Heart right ventricle (tissue), 16 donors: ENCODE results near the gene CDK16. TPM values are rescaled to one million over a fixed set of nuclear protein-coding genes. Genes with fewer than 3 reads are reported as not detected.

Source experiments
- ATAC-seq, 8 donors: fragments of 200-7000 bp; cut with Tn5 transposase; one replicate each; pipeline ENCODE4 v1.9.1; 2020; ENCODE audit warnings: mild to moderate bottlenecking in 8 of 8, moderate library complexity in 8 of 8, moderate number of reproducible peaks in 1 of 8
- DNase-seq, 2 donors: peaks; one replicate each; pipeline ENCODE4 v3.0.0-alpha.2; 2020
- H3K27ac ChIP-seq, 10 donors: fragments of 200-600 bp; sonication (generic) in 2 of 10; one replicate each; pipeline versions ENCODE4 v1.5.0 to v1.8.0; 2020 to 2022; ENCODE audit warnings: mild to moderate bottlenecking in 3 of 10
- H3K27me3 ChIP-seq, 7 donors: fragments of 200-600 bp; one replicate each; pipeline ENCODE4 v1.8.0; 2021 to 2022; ENCODE audit warnings: mild to moderate bottlenecking in 2 of 7
- H3K36me3 ChIP-seq, 9 donors: fragments of 200-600 bp; sonication (generic) in 1 of 9; one replicate each; pipeline versions ENCODE4 v1.5.0 to v1.8.0; 2020 to 2022; ENCODE audit warnings: mild to moderate bottlenecking in 2 of 9
- H3K4me1 ChIP-seq, 9 donors: fragments of 200-600 bp; sonication (generic) in 1 of 9; one replicate each; pipeline versions ENCODE4 v1.5.0 to v1.8.0; 2020 to 2022; ENCODE audit warnings: mild to moderate bottlenecking in 4 of 9
- H3K4me3 ChIP-seq, 10 donors: fragments of 200-600 bp; sonication (generic) in 2 of 10; one replicate each; pipeline versions ENCODE4 v1.5.0 to v1.8.0; 2020 to 2022; ENCODE audit warnings: mild to moderate bottlenecking in 7 of 10, moderate library complexity in 2 of 10
- H3K9me3 ChIP-seq, 11 donors: fragments of 200-600 bp in 10 of 11; sonication (generic) in 2 of 11; one replicate each; pipeline versions ENCODE4 v1.5.0 to v1.8.0; 2013 to 2022; ENCODE audit warnings: mild to moderate bottlenecking in 2 of 11, control low read depth in 1 of 11, moderate library complexity in 1 of 11
- CTCF ChIP-seq, 9 donors: fragments of 200-600 bp; sonication (generic) in 2 of 9; IDR thresholded peaks; one replicate each; pipeline versions ENCODE4 v1.5.0 to v1.8.0; 2021 to 2022; ENCODE audit warnings: antibody characterized with exemption in 9 of 9, mild to moderate bottlenecking in 5 of 9, moderate library complexity in 1 of 9
- WGBS, 2 donors: extraction: QIAGEN DNeasy Blood & Tissue Kit; methylation state at CpG; one replicate each; pipeline ENCODE4 v1.1.7; 2013; ENCODE audit warnings: inconsistent platforms in 1 of 2; 5-methylcytosine and 5-hydroxymethylcytosine counted together
- intact Hi-C, 10 donors: fragments of 100-400 bp; cut with DNase I; formaldehyde crosslinking; loops; one replicate each; pipeline versions ENCODE4 v1.11.1 to v1.14.2; 2022
- polyA plus RNA-seq, 2 donors: library from polyadenylated mRNA; stranded (reverse); fragments of 200-250 nt; gene quantifications; one replicate each; pipeline ENCODE4 v1.2.3, GENCODE V29; 2013
- total RNA-seq, 10 donors: library from RNA; stranded (reverse); fragmentation: NEBNext Ultra II Directional in 3 of 10; extraction: Animal tissue kit (Norgen Biotek cat#: 25700) in 3 of 10; gene quantifications; one replicate each; pipeline versions ENCODE4 v1.2.1 to v1.2.4, GENCODE V29; 2021 to 2023
- donor health status: Arrhythmogenic right ventricular cardiomyopathy.
- donor health status: ischemic (EF 13 %, LVEDD 7.1; RV severe dilation, severe dysfunction).
- donor health status: healthy with polysubstance abuse.
- donor health status: DM: no; HTN: yes; CAD: no.
- donor health status: DM: no; HTN: no; CAD: no.
- donor health status: ischemic (EF 25% LVEDD 6.9; RV normal size, moderate dysfunction).
- donor health status: ischemic (EF 25% LVEDD 5.7; RV mildly dilated, moderate dysfunction).
- donor health status: healthy.
- donor health status: DM: yes; HTN: yes; CAD: no.
- donor health status: Ischemic cardiomyopathy.
- donor health status: ischemic (EF 35%, LVEDD 5.7; RV mildly dilated, moderate dysfunction).
- donor health status: nonischemic (EF 11% LVEDD 7.7; RV severe dilation, severe dysfunction).
- donor health status: DM: yes; HTN: yes; CAD: no.
- donor health status: PGD.
- donor health status: ischemic (EF 29% LVEDD 5.4; RV normal size, mild dysfunction).
- donor health status: nonischemic (EF 23%, LVEDD 6.1; RV moderate dilation, normal function).

CDK16 gene
- total and polyA plus RNA-seq, 12 donors = 110 to 193 (median 145) TPM

- H3K27ac ChIP-seq = peak overlapping the region in 6 of 10 donors; percentile 96 to 99 (median 98)
- H3K9me3 ChIP-seq = no peaks in the 10 kb centered on the region
- H3K36me3 ChIP-seq = peaks cover 0 to 53% (median 9%) of the 10 kb centered on the region in 9 donors
- H3K4me1 ChIP-seq = peaks cover 0 to 35% (median 24%) of the 10 kb centered on the region in 9 donors
- DNase-seq = no peak
- intact Hi-C loops = loop anchor here in 2 of 10 donors (10.0 kb wide), 2 partner anchors 268 to 438 kb away; partner anchors contain the start of genes ELK1 (in 1 of the 2), UXT (in 1 of the 2) and ZNF41 (in 1 of the 2)
- ATAC-seq = no peak
- no peak overlapping the region for H3K4me3 ChIP-seq
- TF ChIP-seq CTCF (IDR thresholded peaks at IDR 0.05) = no peak
- 77 to 81% methylated on average over 8 of the region's 8 CpGs for WGBS, 2 donors
- H3K27me3 ChIP-seq = no peaks in the 10 kb centered on the region
These were observed 2.0 kb upstream of the CDK16 start for GRCh38 chrX:47216393-47216925.

GRCh38 chrX:47217121-47217851 lies 1.2 kb upstream of the CDK16 start:
- WGBS, 2 donors = 5 to 9% methylated on average over 22 of the region's 22 CpGs
- no peak for TF ChIP-seq CTCF (IDR thresholded peaks at IDR 0.05)
- intact Hi-C loops = loop anchor here in 2 of 10 donors (10.0 kb wide), 2 partner anchors 268 to 438 kb away; partner anchors contain the start of genes ELK1 (in 1 of the 2), UXT (in 1 of the 2) and ZNF41 (in 1 of the 2)
- peak overlapping the region in 9 of 10 donors; percentile 1 to 94 (median 69) for H3K4me3 ChIP-seq
- peak in 5 of 8 donors; percentile 5 to 25 (median 15) for ATAC-seq
- H3K27ac ChIP-seq = peak overlapping the region in 9 of 10 donors; percentile 63 to 99 (median 98)
- H3K4me1 ChIP-seq = peaks cover 0 to 36% (median 24%) of the 10 kb centered on the region in 9 donors
- H3K9me3 ChIP-seq = no peaks in the 10 kb centered on the region
- H3K27me3 ChIP-seq = no peaks in the 10 kb centered on the region
- H3K36me3 ChIP-seq = peaks cover 0 to 45% (median 9%) of the 10 kb centered on the region in 9 donors
- DNase-seq = peak in 1 of 2 donors; percentile 30

GRCh38 chrX:47217852-47218279 lies 615 bp upstream of the CDK16 start:
- WGBS, 2 donors = 0% methylated on average over 30 to 31 of the region's 31 CpGs
- H3K27ac ChIP-seq = peak overlapping the region; percentile 94 to 99 (median 98)
- no peaks in the 10 kb centered on the region for H3K27me3 ChIP-seq
- DNase-seq = peak; percentile 92 to 97
- H3K4me1 ChIP-seq = peaks cover 0 to 36% (median 24%) of the 10 kb centered on the region in 9 donors
- intact Hi-C loops = loop anchor here in 5 of 10 donors (1.0 to 10.0 kb wide), 4 partner anchors 15 to 437 kb away; partner anchors contain the start of genes USP11 (in 4 of the 5), ELK1 (in 1 of the 5), UXT (in 1 of the 5) and ZNF41 (in 1 of the 5)
- H3K36me3 ChIP-seq = peaks cover 0 to 40% (median 6%) of the 10 kb centered on the region in 9 donors
- peak; percentile 86 to 94 (median 92) for ATAC-seq
- peak overlapping the region; percentile 69 to 94 (median 77) for H3K4me3 ChIP-seq
- no peak for TF ChIP-seq CTCF (IDR thresholded peaks at IDR 0.05)
- no peaks in the 10 kb centered on the region for H3K9me3 ChIP-seq
